ENCODE measurements around the gene MAT2B.
"Not testable (repeated sequence)": the region's sequence is repeated elsewhere in the genome, so short reads cannot be mapped to it uniquely, and the experiment has no call there.

The MAT2B gene

GRCh38 chr5:163529698-163530097, 24.3 kb downstream of the MAT2B start:
- POLR2A ChIA-PET: no interaction called here
- TF ChIP-seq FOXK2 (IDR thresholded peaks at IDR 0.05) (no peak), FOXM1 (IDR thresholded peaks at IDR 0.05; ENCODE audit: borderline replicate concordance) (no peak), LEF1 (IDR thresholded peaks at IDR 0.05; ENCODE audit: borderline replicate concordance) (no peak), BHLHE40 (IDR thresholded peaks at IDR 0.05; ENCODE audit: borderline replicate concordance) (no peak), HDGF (IDR thresholded peaks at IDR 0.05; ENCODE audit: borderline replicate concordance) (no peak)
- CTCF ChIA-PET: no interaction called here
- no peak for DNase-seq (ENCODE audit: extremely low spot score)

- ChIA-PET POLR2A (no interaction called here), CTCF (no interaction called here)
- DNase-seq (ENCODE audit: extremely low spot score): no peak
- no peak for TF ChIP-seq NFRKB (IDR thresholded peaks at IDR 0.05)
- no peak for TF ChIP-seq PKNOX1 (IDR thresholded peaks at IDR 0.05)
- no peak for TF ChIP-seq TARDBP (IDR thresholded peaks at IDR 0.05)
- no peak for TF ChIP-seq HDGF (IDR thresholded peaks at IDR 0.05; ENCODE audit: borderline replicate concordance)
- no peak for TF ChIP-seq BHLHE40 (IDR thresholded peaks at IDR 0.05; ENCODE audit: borderline replicate concordance)
- TF ChIP-seq FOXA1 (IDR thresholded peaks at IDR 0.05): no peak
- TF ChIP-seq LEF1 (IDR thresholded peaks at IDR 0.05; ENCODE audit: borderline replicate concordance): no peak
- TF ChIP-seq SUZ12 (IDR thresholded peaks at IDR 0.05): no peak
- no peak for TF ChIP-seq FOXK2 (IDR thresholded peaks at IDR 0.05)
- TF ChIP-seq ELF4 (IDR thresholded peaks at IDR 0.05): no peak
- TF ChIP-seq L3MBTL2 (conservative IDR thresholded peaks at IDR 0.05): no peak
- no peak for TF ChIP-seq SP1 (IDR thresholded peaks at IDR 0.05)
- TF ChIP-seq ARNT (IDR thresholded peaks at IDR 0.05): no peak
- no peak for TF ChIP-seq ZNF384 (IDR thresholded peaks at IDR 0.05)
- no peak for TF ChIP-seq CTBP1 (IDR thresholded peaks at IDR 0.05; ENCODE audit: borderline replicate concordance)
- TF ChIP-seq FOXM1 (IDR thresholded peaks at IDR 0.05; ENCODE audit: borderline replicate concordance): no peak
Measured at GRCh38 chr5:163531272-163531671, 25.9 kb downstream of the MAT2B start.

- TF ChIP-seq SUZ12 (IDR thresholded peaks at IDR 0.05) (no peak), BHLHE40 (IDR thresholded peaks at IDR 0.05; ENCODE audit: borderline replicate concordance) (no peak), CTBP1 (IDR thresholded peaks at IDR 0.05; ENCODE audit: borderline replicate concordance) (no peak), FOXA1 (IDR thresholded peaks at IDR 0.05) (no peak), LEF1 (IDR thresholded peaks at IDR 0.05; ENCODE audit: borderline replicate concordance) (no peak), ZNF384 (IDR thresholded peaks at IDR 0.05) (no peak), HDGF (IDR thresholded peaks at IDR 0.05; ENCODE audit: borderline replicate concordance) (no peak), ELF4 (IDR thresholded peaks at IDR 0.05) (no peak), ARNT (IDR thresholded peaks at IDR 0.05) (no peak), TARDBP (IDR thresholded peaks at IDR 0.05) (no peak), FOXM1 (IDR thresholded peaks at IDR 0.05; ENCODE audit: borderline replicate concordance) (no peak)
- ChIA-PET CTCF (interaction anchor here (1.2 kb wide), 1 partner anchor 13 kb away, joined by 3 read pairs; no protein-coding TSS in a partner anchor), POLR2A (no interaction called here)
- no peak for DNase-seq (ENCODE audit: extremely low spot score)
Measured at GRCh38 chr5:163532171-163533084, 27.0 kb downstream of the MAT2B start.

GRCh38 chr5:163533223-163533622, 27.8 kb downstream of the MAT2B start:
- DNase-seq (ENCODE audit: extremely low spot score): no peak
- no peak for TF ChIP-seq ELF4 (IDR thresholded peaks at IDR 0.05)
- TF ChIP-seq ARNT (IDR thresholded peaks at IDR 0.05): no peak
- no peak for TF ChIP-seq FOXA1 (IDR thresholded peaks at IDR 0.05)
- TF ChIP-seq NFRKB (IDR thresholded peaks at IDR 0.05): no peak
- no peak for TF ChIP-seq SUZ12 (IDR thresholded peaks at IDR 0.05)
- TF ChIP-seq TARDBP (IDR thresholded peaks at IDR 0.05): no peak
- no peak for TF ChIP-seq LEF1 (IDR thresholded peaks at IDR 0.05; ENCODE audit: borderline replicate concordance)
- no peak for TF ChIP-seq HDGF (IDR thresholded peaks at IDR 0.05; ENCODE audit: borderline replicate concordance)
- TF ChIP-seq L3MBTL2 (conservative IDR thresholded peaks at IDR 0.05): no peak
- TF ChIP-seq CTBP1 (IDR thresholded peaks at IDR 0.05; ENCODE audit: borderline replicate concordance): no peak
- no peak for TF ChIP-seq SP1 (IDR thresholded peaks at IDR 0.05)
- TF ChIP-seq FOXM1 (IDR thresholded peaks at IDR 0.05; ENCODE audit: borderline replicate concordance): no peak
- ChIA-PET POLR2A (interaction anchor here (0.7 kb wide), 1 partner anchor 28 kb away, joined by 3 read pairs; the partner anchor contains the start of gene MAT2B), CTCF (interaction anchor here (1.2 kb wide), 1 partner anchor 13 kb away, joined by 3 read pairs; no protein-coding TSS in a partner anchor)

GRCh38 chr5:163534492-163535094, 29.2 kb downstream of the MAT2B start:
- DNase-seq (ENCODE audit: extremely low spot score): no peak
- no peak for TF ChIP-seq SUZ12 (IDR thresholded peaks at IDR 0.05)
- TF ChIP-seq FOXK2 (IDR thresholded peaks at IDR 0.05): no peak
- no peak for TF ChIP-seq FOXM1 (IDR thresholded peaks at IDR 0.05; ENCODE audit: borderline replicate concordance)
- no peak for TF ChIP-seq CTBP1 (IDR thresholded peaks at IDR 0.05; ENCODE audit: borderline replicate concordance)
- TF ChIP-seq FOXA1 (IDR thresholded peaks at IDR 0.05): no peak
- TF ChIP-seq TARDBP (IDR thresholded peaks at IDR 0.05): no peak
- TF ChIP-seq PKNOX1 (IDR thresholded peaks at IDR 0.05): no peak
- no peak for TF ChIP-seq L3MBTL2 (conservative IDR thresholded peaks at IDR 0.05)
- no peak for TF ChIP-seq ARNT (IDR thresholded peaks at IDR 0.05)
- TF ChIP-seq ELF4 (IDR thresholded peaks at IDR 0.05): no peak
- no peak for TF ChIP-seq SP1 (IDR thresholded peaks at IDR 0.05)
- no peak for TF ChIP-seq ZNF384 (IDR thresholded peaks at IDR 0.05)
- TF ChIP-seq NFRKB (IDR thresholded peaks at IDR 0.05): no peak
- TF ChIP-seq HDGF (IDR thresholded peaks at IDR 0.05; ENCODE audit: borderline replicate concordance): no peak
- no peak for TF ChIP-seq LEF1 (IDR thresholded peaks at IDR 0.05; ENCODE audit: borderline replicate concordance)
- TF ChIP-seq BHLHE40 (IDR thresholded peaks at IDR 0.05; ENCODE audit: borderline replicate concordance): no peak
- POLR2A ChIA-PET: no interaction called here
- CTCF ChIA-PET: no interaction called here

GRCh38 chr5:163535290-163535689, 29.9 kb downstream of the MAT2B start:
- no peak for TF ChIP-seq LEF1 (IDR thresholded peaks at IDR 0.05; ENCODE audit: borderline replicate concordance)
- TF ChIP-seq ELF4 (IDR thresholded peaks at IDR 0.05): no peak
- no peak for TF ChIP-seq HDGF (IDR thresholded peaks at IDR 0.05; ENCODE audit: borderline replicate concordance)
- no peak for TF ChIP-seq FOXK2 (IDR thresholded peaks at IDR 0.05)
- TF ChIP-seq TARDBP (IDR thresholded peaks at IDR 0.05): no peak
- TF ChIP-seq ZNF384 (IDR thresholded peaks at IDR 0.05): no peak
- no peak for TF ChIP-seq SP1 (IDR thresholded peaks at IDR 0.05)
- TF ChIP-seq NFRKB (IDR thresholded peaks at IDR 0.05): no peak
- no peak for TF ChIP-seq ARNT (IDR thresholded peaks at IDR 0.05)
- TF ChIP-seq FOXA1 (IDR thresholded peaks at IDR 0.05): no peak
- no peak for DNase-seq (ENCODE audit: extremely low spot score)
- ChIA-PET POLR2A (no interaction called here), CTCF (interaction anchor here (0.5 kb wide), 1 partner anchor 56 kb away, joined by 3 read pairs; no protein-coding TSS in a partner anchor)

- POLR2A ChIA-PET, CTCF ChIA-PET: not testable (repeated sequence)
Measured at GRCh38 chr5:163536442-163536841, 31.0 kb downstream of the MAT2B start.

More at GRCh38 chr5:163536442-163536841, 31.0 kb downstream of the MAT2B start:
- DNase-seq (ENCODE audit: extremely low spot score): not testable (repeated sequence)

Data from HEK293T (cell line).